Measurements from ENCODE around the gene GHDC. TPM values are rescaled to one million over a fixed set of nuclear protein-coding genes. Genes with fewer than 3 reads are reported as not detected.

Gene GHDC
- total RNA-seq, 2 experiments from 2014 or later: 12.3 to 14.9 TPM

DNA sequence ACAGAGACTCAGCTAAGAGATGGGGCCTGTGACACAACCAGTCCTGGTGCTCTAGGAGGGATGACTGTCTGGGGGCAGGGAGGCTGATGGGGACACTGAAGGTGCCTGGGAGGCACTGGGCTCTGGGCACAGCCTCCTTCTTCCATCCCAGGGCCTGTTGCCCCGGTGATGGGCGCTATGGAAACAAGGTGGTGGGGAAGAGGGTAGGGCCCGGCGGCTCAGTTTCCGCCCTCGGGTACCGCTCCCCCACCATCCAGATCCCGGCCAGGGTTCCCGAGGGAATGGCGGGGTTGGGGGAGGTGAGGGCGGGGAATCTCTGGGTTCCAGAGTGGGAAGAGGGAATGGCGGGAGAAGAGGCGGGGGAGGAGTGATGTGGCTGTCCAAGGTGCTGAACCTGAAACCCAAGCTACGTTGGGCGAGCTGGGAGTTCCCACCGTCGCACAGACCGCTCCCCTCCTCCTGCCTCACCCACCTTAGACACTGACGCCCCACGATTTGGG is 14.3 kb downstream of the GHDC start:
- DNase-seq: peak; percentile 51
- CTCF ChIA-PET: interaction anchor here (0.6 to 4.9 kb wide), 9 partner anchors 15 to 226 kb away, joined by 3 to 28 read pairs (median 4); partner anchors contain the start of genes DHX58, GHDC and KAT2A
- no peaks in the 10 kb centered on the region for H3K9me3 Mint-ChIP-seq
- no peak overlapping the region for H3K27ac Mint-ChIP-seq
- ATAC-seq: no peak
- TF ChIP-seq CTCF (IDR thresholded peaks at IDR 0.05): no peak
- intact Hi-C loops (cut with micrococcal nuclease): no loop called here
- H3K4me3 Mint-ChIP-seq: peak overlapping the region; percentile 49
- POLR2A ChIA-PET: interaction anchor here (1.1 to 2.5 kb wide), 5 partner anchors 12 to 109 kb away, joined by 3 to 7 read pairs (median 5); partner anchors contain the start of gene GHDC
- peaks cover 41% of the 10 kb centered on the region for H3K4me1 Mint-ChIP-seq (ENCODE audit: low read depth)
- H3K27me3 Mint-ChIP-seq: peaks cover 21% of the 10 kb centered on the region
- no peaks in the 10 kb centered on the region for H3K36me3 Mint-ChIP-seq (ENCODE audit: low read depth)

GRCh38 chr17:42179335-42179734 is 15.0 kb downstream of the GHDC start:
- CTCF ChIA-PET: interaction anchor here (0.6 to 4.9 kb wide), 6 partner anchors 16 to 227 kb away, joined by 3 to 28 read pairs (median 4); partner anchors contain the start of genes DHX58 and KAT2A
- no peaks in the 10 kb centered on the region for H3K36me3 Mint-ChIP-seq (ENCODE audit: low read depth)
- TF ChIP-seq CTCF (IDR thresholded peaks at IDR 0.05): no peak
- peaks cover 21% of the 10 kb centered on the region for H3K27me3 Mint-ChIP-seq
- no peaks in the 10 kb centered on the region for H3K9me3 Mint-ChIP-seq
- H3K4me3 Mint-ChIP-seq: no peak overlapping the region
- peaks cover 35% of the 10 kb centered on the region for H3K4me1 Mint-ChIP-seq (ENCODE audit: low read depth)
- no peak for ATAC-seq
- intact Hi-C loops (cut with micrococcal nuclease): no loop called here
- POLR2A ChIA-PET: interaction anchor here (2.3 to 2.5 kb wide), 2 partner anchors 11 to 16 kb away, joined by 6 to 7 read pairs; no protein-coding TSS in a partner anchor
- no peak overlapping the region for H3K27ac Mint-ChIP-seq
- peak; percentile 20 for DNase-seq

GRCh38 chr17:42178817-42179216 is 15.5 kb downstream of the GHDC start:
- ATAC-seq (peak; percentile 19), DNase-seq (peak; percentile 54)
- POLR2A ChIA-PET: interaction anchor here (2.5 kb wide), 1 partner anchor 11 kb away, joined by 7 read pairs; no protein-coding TSS in a partner anchor
- TF ChIP-seq CTCF (IDR thresholded peaks at IDR 0.05): no peak
- intact Hi-C loops (cut with micrococcal nuclease): no loop called here
- Mint-ChIP-seq H3K27ac (no peak overlapping the region), H3K4me1 (ENCODE audit: low read depth) (peaks cover 32% of the 10 kb centered on the region), H3K27me3 (peaks cover 21% of the 10 kb centered on the region), H3K9me3 (no peaks in the 10 kb centered on the region), H3K36me3 (ENCODE audit: low read depth) (no peaks in the 10 kb centered on the region), H3K4me3 (no peak overlapping the region)
- CTCF ChIA-PET: interaction anchor here (1.0 to 4.9 kb wide), 4 partner anchors 15 to 159 kb away, joined by 4 to 28 read pairs (median 14); partner anchors contain the start of genes KAT2A and NKIRAS2

GRCh38 chr17:42177684-42178083 is 16.6 kb downstream of the GHDC start:
- Mint-ChIP-seq H3K9me3 (no peaks in the 10 kb centered on the region), H3K4me1 (ENCODE audit: low read depth) (peaks cover 23% of the 10 kb centered on the region), H3K4me3 (no peak overlapping the region), H3K36me3 (ENCODE audit: low read depth) (no peaks in the 10 kb centered on the region), H3K27ac (no peak overlapping the region), H3K27me3 (peaks cover 21% of the 10 kb centered on the region)
- CTCF ChIA-PET: interaction anchor here (1.0 to 4.9 kb wide), 3 partner anchors 16 to 158 kb away, joined by 4 to 28 read pairs (median 4); partner anchors contain the start of genes KAT2A and NKIRAS2
- intact Hi-C loops (cut with micrococcal nuclease): no loop called here
- TF ChIP-seq CTCF (IDR thresholded peaks at IDR 0.05): no peak
- POLR2A ChIA-PET: interaction anchor here (2.5 kb wide), 1 partner anchor 9 kb away, joined by 7 read pairs; no protein-coding TSS in a partner anchor
- ATAC-seq (no peak), DNase-seq (no peak)

GRCh38 chr17:42174126-42174783 is 20.0 kb downstream of the GHDC start:
- no peak overlapping the region for H3K27ac Mint-ChIP-seq
- H3K4me3 Mint-ChIP-seq: no peak overlapping the region

More at GRCh38 chr17:42174126-42174783, 20.0 kb downstream of the GHDC start:
- H3K4me1 Mint-ChIP-seq (ENCODE audit: low read depth): peaks cover 6% of the 10 kb centered on the region
- no peaks in the 10 kb centered on the region for H3K36me3 Mint-ChIP-seq (ENCODE audit: low read depth)
- H3K27me3 Mint-ChIP-seq: peaks cover under 1% of the 10 kb centered on the region
- no peaks in the 10 kb centered on the region for H3K9me3 Mint-ChIP-seq
- intact Hi-C loops (cut with micrococcal nuclease): no loop called here
- ATAC-seq: no peak
- DNase-seq: no peak
- ChIA-PET CTCF (interaction anchor here (1.5 kb wide), 1 partner anchor 11 kb away, joined by 4 read pairs; no protein-coding TSS in a partner anchor), POLR2A (no interaction called here)
- no peak for TF ChIP-seq CTCF (IDR thresholded peaks at IDR 0.05)

All from activated CD8-positive, alpha-beta T cell treated with anti-CD3 and anti-CD28 coated beads for 36 hours (primary cell).